ENCODE data around the gene SLC6A6. TPM values are rescaled to one million over a fixed set of nuclear protein-coding genes. Genes with fewer than 3 reads are reported as not detected.

Gene SLC6A6
- total and polyA plus RNA-seq, 10 of the 15 experiments (the other 5 are each of a cell fraction or from before 2014, with no cell fraction given), result 5.6 to 47.0 (median 20.2) TPM

- TF ChIP-seq MXI1 (IDR thresholded peaks at IDR 0.05; ENCODE audit: low read depth, low read length) (no peak), ATF3 (IDR thresholded peaks at IDR 0.05; ENCODE audit: borderline replicate concordance, extremely low read depth, low read depth, low read length) (no peak), MEF2A (IDR thresholded peaks at IDR 0.05; ENCODE audit: insufficient read depth, low read depth, low read length) (no peak), TAF1 (IDR thresholded peaks at IDR 0.05; ENCODE audit: borderline replicate concordance, low read depth, low read length) (no peak), RB1 (IDR thresholded peaks at IDR 0.05; ENCODE audit: borderline replicate concordance) (no peak), KLF5 (IDR thresholded peaks at IDR 0.05; ENCODE audit: partially characterized antibody) (no peak), ZNF217 (IDR thresholded peaks at IDR 0.05) (0 out of 2 replicates have a peak, but pooled peaks have one; percentile 75)
These were observed 2.4 kb downstream of the SLC6A6 start (continued) for GRCh38 chr3:14404631-14405359.

GRCh38 chr3:14405360-14406238 is 3.2 kb downstream of the SLC6A6 start:
- ATAC-seq, result no peak
- BruUV-seq (replicated peaks), result TSS peak; percentile 47
- peaks cover 47% of the 10 kb centered on the region for H3K79me2 ChIP-seq (ENCODE audit: control insufficient read depth, insufficient read depth, low read length)

More at GRCh38 chr3:14405360-14406238, 3.2 kb downstream of the SLC6A6 start:
- Histone ChIP-seq H3K27ac (ENCODE audit: control insufficient read depth, insufficient read depth) (no peak overlapping the region), H3K27me3 (replicated peaks in 1 of 2; ENCODE audit: control insufficient read depth in 2 of 2, insufficient read depth in 2 of 2, low read length in 1 of 2) (no peaks in the 10 kb centered on the region; a peak in 1 of 4 replicates), H3K9ac (ENCODE audit: control insufficient read depth, insufficient read depth, low read length) (peak overlapping the region; percentile 67), H4K20me1 (ENCODE audit: control insufficient read depth, insufficient read depth) (peaks cover 5% of the 10 kb centered on the region; the same call in 1 of the 2 replicates), H3K36me3 (ENCODE audit: control insufficient read depth in 2 of 2, insufficient read depth in 2 of 2, low read length in 1 of 2) (peaks cover 1 to 2% of the 10 kb centered on the region in 2 experiments; a peak in 2 of 4 replicates), H3K9me3 (replicated peaks; ENCODE audit: control insufficient read depth, insufficient read depth, low read length) (no peaks in the 10 kb centered on the region), H2AFZ (ENCODE audit: control insufficient read depth, low read depth, low read length) (no peak overlapping the region), H3K4me1 (ENCODE audit: control insufficient read depth, insufficient read depth, low read length) (peaks cover 35% of the 10 kb centered on the region), H3K4me2 (ENCODE audit: control insufficient read depth, insufficient read depth) (peak overlapping the region; percentile 95), H3K4me3 (peak overlapping the region; percentile 89)
- ChIA-PET CTCF (interaction anchor here (0.8 to 9.7 kb wide), 8 partner anchors 15 to 81 kb away, joined by 3 to 96 read pairs (median 5); no protein-coding TSS in a partner anchor), POLR2A (interaction anchor here (2.2 to 5.1 kb wide), 3 partner anchors 16 to 27 kb away, joined by 7 to 53 read pairs (median 47); no protein-coding TSS in a partner anchor), SMC1A (ENCODE audit: uncharacterized antibody, unreplicated experiment) (interaction anchor here (0.8 to 12.5 kb wide), 4 partner anchors 24 to 203 kb away, joined by 3 to 143 read pairs (median 3); no protein-coding TSS in a partner anchor), RAD21 (ENCODE audit: unreplicated experiment) (interaction anchor here (0.9 to 9.2 kb wide), 2 partner anchors 23 to 53 kb away, joined by 4 to 144 read pairs; no protein-coding TSS in a partner anchor)
- TF ChIP-seq NFIC (IDR thresholded peaks at IDR 0.05; ENCODE audit: low read depth, low read length) (no peak), ZBTB4 (CRISPR knock-in tag; IDR thresholded peaks at IDR 0.05) (no peak), IKZF1 (conservative IDR thresholded peaks at IDR 0.05) (0 out of 2 replicates have a peak, but pooled peaks have one; percentile 21)
- in situ Hi-C loops (cut with MboI), result no loop called here
- FAIRE-seq (no peak), DNase-seq (ENCODE audit: low read depth, low spot score) (no peak)
- intact Hi-C loops (cut with micrococcal nuclease; ENCODE audit: unreplicated experiment), result no loop called here
- WGBS (ENCODE audit: insufficient coverage, insufficient replicate concordance, low lambda C conversion rate, missing lambda C conversion rate), result 89% methylated on average over 10 of the region's 10 CpGs

Data from GM12878 (cell line).